HG02870 (cell line): Measurements from ENCODE around the gene NTF3.
"Not testable (repeated sequence)": the region's sequence is repeated elsewhere in the genome, so short reads cannot be mapped to it uniquely, and the experiment has no call there.

Experiments
- ATAC-seq: cut with Tn5 transposase; IDR thresholded peaks from one replicate; pipeline ENCODE4 v1.9.1; 2021; ENCODE audit warnings: mild to moderate bottlenecking, moderate library complexity; ENCODE audit not compliant: unreplicated experiment

The NTF3 gene

DNA sequence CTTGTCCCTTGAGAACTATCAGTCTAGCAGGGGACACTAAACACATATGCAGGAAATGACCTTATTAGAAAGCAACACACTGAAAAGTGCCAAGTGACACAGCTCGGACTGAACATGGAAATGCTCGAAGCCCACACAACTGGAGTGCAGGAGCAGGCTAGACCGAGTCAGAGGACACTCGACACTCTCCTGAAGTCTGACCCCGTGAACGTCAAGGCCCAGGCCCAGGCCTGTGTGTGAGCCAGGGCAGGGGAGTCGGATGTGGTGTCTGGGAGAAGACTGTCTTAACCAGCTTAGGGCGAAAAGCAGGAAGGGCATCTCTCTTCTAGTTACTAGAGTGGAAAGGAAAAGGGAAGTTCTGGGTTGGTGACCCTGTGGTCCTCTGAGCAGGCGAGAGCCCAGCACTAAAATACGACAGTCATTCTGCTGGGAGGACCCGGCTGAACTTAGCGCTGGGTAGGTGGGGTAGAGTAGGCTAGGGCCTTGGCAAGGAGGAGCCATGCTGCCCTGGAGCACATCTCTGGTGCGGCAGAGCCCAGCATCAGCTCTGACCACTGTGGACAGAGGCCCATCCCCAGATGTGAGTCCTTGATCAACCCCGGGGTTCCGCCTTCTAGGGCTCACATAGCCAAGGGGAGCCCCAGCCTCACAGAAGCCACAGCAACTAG is 93.0 kb downstream of the NTF3 start:
- ATAC-seq, result no peak

GRCh38 chr12:5525783-5526367 is 94.0 kb downstream of the NTF3 start:
- ATAC-seq, result no peak

DNA sequence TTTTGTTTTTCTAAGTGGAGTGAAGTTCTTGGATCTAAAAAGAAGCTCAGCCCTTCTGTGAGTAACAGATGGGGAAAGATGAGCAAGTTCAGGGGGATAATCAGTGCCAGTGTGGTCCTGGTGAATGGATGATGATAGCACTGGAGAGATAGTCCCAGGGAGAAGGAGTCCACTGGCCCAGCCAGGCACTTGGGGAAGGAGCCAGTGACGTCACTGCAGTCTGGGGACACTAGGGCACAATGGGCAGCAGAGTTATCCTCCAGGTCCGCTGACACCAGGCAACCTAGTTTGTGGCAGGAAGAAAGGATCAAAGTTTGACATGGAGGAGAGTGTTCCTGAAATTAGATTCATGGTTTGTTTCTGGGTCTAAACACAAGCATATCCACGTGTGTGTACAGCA is 101.5 kb downstream of the NTF3 start:
- ATAC-seq, result no peak

DNA sequence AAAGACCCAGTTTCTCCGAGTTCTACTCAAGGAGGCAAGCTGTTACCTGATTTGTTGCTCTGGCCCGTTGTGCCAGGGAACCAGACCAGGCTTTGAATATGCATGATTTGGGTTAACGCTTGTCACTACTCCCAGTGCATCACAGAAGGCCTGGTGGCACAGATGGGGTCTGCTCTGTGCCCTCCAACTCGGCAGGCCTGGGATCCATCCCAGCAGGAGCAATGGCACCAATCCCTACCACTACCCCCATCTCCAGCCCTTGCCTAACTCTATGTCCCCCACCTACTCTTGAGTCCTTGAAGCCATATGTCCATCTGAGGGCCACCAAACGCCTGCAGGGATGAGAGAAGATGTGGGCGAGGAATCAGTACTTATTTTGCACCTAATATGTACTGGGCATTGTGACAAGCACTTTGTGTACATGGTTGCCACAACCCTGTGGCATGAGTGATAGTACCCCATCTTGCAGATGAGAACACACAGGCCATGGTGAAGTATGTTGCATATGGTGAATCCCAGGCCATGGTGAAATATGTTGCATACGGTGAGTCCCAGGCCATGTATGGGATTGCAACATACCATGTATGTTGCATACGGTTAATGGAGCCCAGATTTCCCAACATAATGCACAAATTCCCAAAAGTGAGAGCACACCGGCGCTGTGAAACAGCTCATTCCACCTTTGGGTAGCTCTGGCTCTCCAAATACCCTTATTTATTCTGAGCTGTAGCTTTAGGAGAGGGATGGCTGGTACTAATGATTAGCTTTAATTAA is 102.7 kb downstream of the NTF3 start:
- ATAC-seq, result no peak

DNA sequence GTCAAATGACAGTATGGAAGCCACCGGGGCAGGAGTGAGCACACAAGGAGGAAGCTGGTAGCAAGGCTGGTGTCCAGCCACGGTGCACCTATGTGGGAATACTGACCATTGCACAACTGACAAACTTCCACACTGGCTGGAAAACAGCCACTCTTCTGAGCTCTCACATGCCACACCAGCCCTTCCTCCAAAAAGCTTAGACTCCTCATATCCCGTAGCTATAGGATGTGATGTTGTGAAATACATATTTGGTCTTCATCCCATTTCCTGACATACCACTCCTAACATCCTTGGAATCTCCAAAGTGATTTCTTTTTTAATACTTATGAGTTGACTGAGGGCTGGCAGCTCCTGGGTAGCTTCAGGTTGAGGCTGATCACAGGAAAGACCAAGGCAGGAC is 103.6 kb downstream of the NTF3 start:
- no peak for ATAC-seq

DNA sequence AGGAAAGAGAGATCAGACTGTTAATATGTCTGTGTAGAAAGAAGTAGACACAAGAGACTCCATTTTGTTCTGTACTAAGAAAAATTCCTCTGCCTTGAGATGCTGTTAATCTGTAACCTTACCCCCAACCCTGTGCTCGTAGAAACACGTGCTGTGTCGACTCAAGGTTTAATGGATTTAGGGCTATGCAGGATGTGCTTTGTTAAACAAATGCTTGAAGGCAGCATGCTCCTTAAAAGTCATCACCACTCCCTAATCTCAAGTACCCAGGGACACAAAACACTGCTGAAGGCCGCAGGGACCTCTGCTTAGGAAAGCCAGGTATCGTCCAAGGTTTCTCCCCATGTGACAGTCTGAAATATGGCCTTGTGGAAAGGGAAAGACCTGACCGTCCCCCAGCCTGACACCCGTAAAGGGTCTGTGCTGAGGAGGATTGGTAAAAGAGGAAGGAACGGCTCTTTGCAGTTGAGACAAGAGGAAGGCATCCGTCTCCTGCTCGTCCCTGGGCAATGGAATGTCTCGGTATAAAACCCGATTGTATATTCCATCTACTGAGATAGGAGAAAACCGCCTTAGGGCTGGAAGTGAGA is 105.2 kb downstream of the NTF3 start:
- ATAC-seq, result not testable (repeated sequence)

DNA sequence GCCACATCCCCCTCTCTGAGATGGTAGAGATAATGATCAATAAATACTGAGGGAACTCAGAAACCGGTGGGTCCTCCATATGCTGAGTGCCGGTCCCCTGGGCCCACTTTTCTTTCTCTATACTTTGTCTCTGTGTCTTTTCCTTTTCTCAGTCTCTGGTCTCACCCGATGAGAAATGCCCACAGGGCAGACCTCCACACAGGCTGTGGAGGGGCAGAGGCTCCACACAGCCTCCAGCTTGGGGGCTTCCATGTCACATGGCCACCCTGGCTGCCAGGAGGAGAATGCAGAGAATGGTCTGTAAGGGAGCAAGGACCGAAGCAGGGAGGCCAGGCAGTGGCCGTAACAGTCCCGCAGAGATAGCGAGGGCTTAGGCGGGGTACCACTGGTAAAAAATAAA is 105.9 kb downstream of the NTF3 start:
- no peak for ATAC-seq
